Loucy (cell line): ENCODE results near the gene IFT74.

Experiments
- H2AFZ ChIP-seq: fragments of 200-600 bp; sonication (generic); 2 replicates; pipeline ENCODE4 v1.6.0; 2016; ENCODE audit warnings: antibody characterized with exemption, mild to moderate bottlenecking, low read length, moderate library complexity
- H3F3A ChIP-seq: fragments of 200-600 bp; 2 replicates; pipeline ENCODE4 v1.6.0; 2016; ENCODE audit warnings: antibody characterized with exemption, low read depth, mild to moderate bottlenecking
- H3K27me3 ChIP-seq: fragments of 200-600 bp; sonication (generic); 2 replicates; pipeline ENCODE4 v1.6.1; 2014; ENCODE audit warnings: low read length, mild to moderate bottlenecking; ENCODE audit not compliant: insufficient read depth, poor library complexity, severe bottlenecking
- H3K36me3 ChIP-seq: fragments of 200-600 bp; sonication (generic); 2 replicates; pipeline ENCODE4 v1.6.1; 2016; ENCODE audit warnings: low read length; ENCODE audit not compliant: insufficient read depth
- H3K4me1 ChIP-seq: fragments of 200-600 bp; sonication (generic); 2 replicates; pipeline ENCODE4 v1.5.1; 2014; ENCODE audit warnings: low read length, mild to moderate bottlenecking; ENCODE audit not compliant: insufficient read depth, poor library complexity, severe bottlenecking
- H3K4me2 ChIP-seq: fragments of 200-600 bp; sonication (generic); 2 replicates; pipeline ENCODE4 v1.6.0; 2014; ENCODE audit warnings: antibody characterized with exemption, low read length, low read depth, mild to moderate bottlenecking; ENCODE audit not compliant: poor library complexity, severe bottlenecking
- H3K4me3 ChIP-seq: fragments of 200-600 bp; sonication (generic); 2 replicates; pipeline ENCODE4 v1.5.1; 2014; ENCODE audit warnings: low read length, mild to moderate bottlenecking, mixed read lengths; ENCODE audit not compliant: poor library complexity, severe bottlenecking
- H3K79me2 ChIP-seq: fragments of 200-600 bp; sonication (generic); 2 replicates; pipeline ENCODE4 v1.6.1; 2014; ENCODE audit warnings: low read length; ENCODE audit not compliant: insufficient read depth
- H3K9ac ChIP-seq: fragments of 200-600 bp; sonication (generic); 2 replicates; pipeline ENCODE4 v1.6.0; 2014; ENCODE audit warnings: mild to moderate bottlenecking, low read depth, low read length, moderate library complexity; ENCODE audit not compliant: poor library complexity, severe bottlenecking
- H3K9me2 ChIP-seq: fragments of 200-600 bp; sonication (generic); replicated peaks from 2 replicates; pipeline ENCODE4 v1.6.1; 2016; ENCODE audit warnings: low read depth, low read length, mixed read lengths
- H3K9me3 ChIP-seq: fragments of 200-600 bp; sonication (generic); 2 replicates; pipeline ENCODE4 v1.6.1; 2014; ENCODE audit warnings: mild to moderate bottlenecking, antibody characterized with exemption, low read length, low read depth; ENCODE audit not compliant: insufficient read depth
- H4K20me1 ChIP-seq: fragments of 200-600 bp; sonication (generic); 2 replicates; pipeline ENCODE4 v1.6.0; 2014; ENCODE audit warnings: antibody characterized with exemption, low read length, mild to moderate bottlenecking; ENCODE audit not compliant: insufficient read depth, poor library complexity, severe bottlenecking
- CTCF ChIP-seq: fragments of 200-600 bp; sonication (generic); conservative IDR thresholded peaks from 2 replicates; pipeline ENCODE4 v1.5.1; 2014; ENCODE audit warnings: mild to moderate bottlenecking, antibody characterized with exemption, low read length
- EZH2phosphoT487 ChIP-seq: fragments of 200-600 bp; IDR thresholded peaks from 2 replicates; pipeline ENCODE4 v1.6.1; 2018; ENCODE audit warnings: antibody characterized with exemption, mild to moderate bottlenecking, moderate library complexity, borderline replicate concordance

Gene IFT74

GRCh38 chr9:27041746-27042145 is 85.5 kb downstream of the IFT74 start:
- no peak for TF ChIP-seq CTCF
- no peak for TF ChIP-seq EZH2phosphoT487
- H3K27me3 ChIP-seq, result no peaks in the 10 kb centered on the region

GRCh38 chr9:27042476-27042875 is 86.3 kb downstream of the IFT74 start:
- Histone ChIP-seq H4K20me1 (no peaks in the 10 kb centered on the region), H3K9ac (no peak overlapping the region), H3K9me3 (no peaks in the 10 kb centered on the region), H3K79me2 (no peaks in the 10 kb centered on the region), H3K36me3 (no peaks in the 10 kb centered on the region), H3K4me3 (no peak overlapping the region), H3F3A (no peaks in the 10 kb centered on the region), H3K9me2 (no peaks in the 10 kb centered on the region), H2AFZ (no peak overlapping the region), H3K4me2 (no peak overlapping the region), H3K27me3 (no peaks in the 10 kb centered on the region), H3K4me1 (no peaks in the 10 kb centered on the region)
- no peak for TF ChIP-seq CTCF
- TF ChIP-seq EZH2phosphoT487, result no peak

More at GRCh38 chr9:27041746-27042145, 85.5 kb downstream of the IFT74 start:
- Histone ChIP-seq H3K79me2 (no peaks in the 10 kb centered on the region), H3F3A (no peaks in the 10 kb centered on the region), H3K4me1 (no peaks in the 10 kb centered on the region), H3K4me2 (no peak overlapping the region), H3K9ac (no peak overlapping the region), H3K9me2 (no peaks in the 10 kb centered on the region), H4K20me1 (no peaks in the 10 kb centered on the region), H3K4me3 (no peak overlapping the region), H3K36me3 (no peaks in the 10 kb centered on the region), H3K9me3 (no peaks in the 10 kb centered on the region), H2AFZ (no peak overlapping the region)

- TF ChIP-seq CTCF, result no peak
- no peak for TF ChIP-seq EZH2phosphoT487
Observed at GRCh38 chr9:27043176-27043575, 87.0 kb downstream of the IFT74 start.

More at GRCh38 chr9:27043176-27043575, 87.0 kb downstream of the IFT74 start:
- no peaks in the 10 kb centered on the region for H4K20me1 ChIP-seq
- H2AFZ ChIP-seq, result no peak overlapping the region
- no peaks in the 10 kb centered on the region for H3F3A ChIP-seq
- H3K9ac ChIP-seq, result no peak overlapping the region
- H3K4me2 ChIP-seq, result no peak overlapping the region
- H3K79me2 ChIP-seq, result no peaks in the 10 kb centered on the region
- no peaks in the 10 kb centered on the region for H3K9me3 ChIP-seq
- no peaks in the 10 kb centered on the region for H3K27me3 ChIP-seq
- no peaks in the 10 kb centered on the region for H3K36me3 ChIP-seq
- no peak overlapping the region for H3K4me3 ChIP-seq
- no peaks in the 10 kb centered on the region for H3K4me1 ChIP-seq
- no peaks in the 10 kb centered on the region for H3K9me2 ChIP-seq
